B cell (primary cell): ENCODE results near the gene ZBED1. TPM values are rescaled to one million over a fixed set of nuclear protein-coding genes. Genes with fewer than 3 reads are reported as not detected.

Source experiments
- ATAC-seq: fragments of 200-7000 bp; cut with Tn5 transposase; one replicate; pipeline ENCODE4 v1.10.0; 2021; ENCODE audit warnings: low read depth, mild to moderate bottlenecking, moderate number of reproducible peaks, moderate library complexity
- CTCF ChIA-PET: fragments of 350-600 bp; sonication (Branson Sonifier 250); formaldehyde crosslinking; loops from one replicate; lab custom pipeline; 2021; ENCODE audit warnings: antibody characterized with exemption, inconsistent platforms; lab: Charles Lee
- POLR2A ChIA-PET: fragments of 350-600 bp; sonication (Branson Sonifier 250); formaldehyde crosslinking; loops from one replicate; lab custom pipeline; 2021; ENCODE audit warnings: antibody characterized with exemption; lab: Charles Lee
- DNase-seq: peaks from one replicate; pipeline ENCODE4 v3.0.0; 2013
- H2AFZ ChIP-seq: 2 replicates; pipeline ENCODE4 v1.6.1; 2012; ENCODE audit warnings: mild to moderate bottlenecking, low read depth, low read length; ENCODE audit not compliant: insufficient read depth, poor library complexity, severe bottlenecking
- H3K27ac ChIP-seq, 2 donors: 1 replicate in 1 of 2; 2 replicates in 1 of 2; pipeline ENCODE4 v1.5.1; 2012 to 2013; ENCODE audit warnings: low read length in 2 of 2, mild to moderate bottlenecking in 2 of 2, moderate library complexity in 1 of 2
- H3K27me3 ChIP-seq, 4 experiments: fragments of 200-600 bp in 1 of 4; sonication (generic) in 1 of 4; replicated peaks in 1 of 4; 1 replicate in 2 of 4; 2 replicates in 2 of 4; pipeline versions ENCODE4 v1.6.1 to v1.7.0; 2013 to 2016; ENCODE audit warnings: low read length in 3 of 4, mild to moderate bottlenecking in 2 of 4, mixed read lengths in 1 of 4, moderate library complexity in 1 of 4; ENCODE audit not compliant: insufficient read depth in 4 of 4, control insufficient read depth in 3 of 4; ENCODE audit errors: control extremely low read depth in 1 of 4
- H3K36me3 ChIP-seq, 2 experiments: replicated peaks in 1 of 2; 1 replicate in 1 of 2; 2 replicates in 1 of 2; pipeline versions ENCODE4 v1.6.1 to v1.7.1; 2013; ENCODE audit warnings: low read length in 1 of 2; ENCODE audit not compliant: insufficient read depth in 2 of 2, control insufficient read depth in 1 of 2; ENCODE audit errors: control extremely low read depth in 1 of 2, extremely low read depth in 1 of 2
- H3K4me1 ChIP-seq, 2 donors: fragments of 200-600 bp in 1 of 2; sonication (generic) in 1 of 2; 1 replicate in 1 of 2; 2 replicates in 1 of 2; pipeline versions ENCODE4 v1.5.1 to v1.6.1; 2013 to 2017; ENCODE audit warnings: low read length in 2 of 2; ENCODE audit not compliant: control insufficient read depth in 2 of 2, insufficient read depth in 2 of 2
- H3K4me2 ChIP-seq: replicated peaks from 2 replicates; pipeline ENCODE3; 2012; ENCODE audit warnings: mild to moderate bottlenecking, low read depth, low read length; ENCODE audit not compliant: poor library complexity, severe bottlenecking
- H3K4me3 ChIP-seq, 5 experiments: fragments of 200-600 bp in 1 of 5; sonication (generic) in 1 of 5; 1 replicate in 3 of 5; 2 replicates in 2 of 5; pipeline versions ENCODE4 v1.5.1 to v1.7.0; 2011 to 2016; ENCODE audit warnings: low read length in 4 of 5, mild to moderate bottlenecking in 4 of 5, low read depth in 2 of 5, control low read depth in 1 of 5, moderate library complexity in 1 of 5; ENCODE audit not compliant: insufficient read depth in 1 of 5; ENCODE audit errors: control extremely low read depth in 1 of 5, extremely low read depth in 1 of 5
- H3K79me2 ChIP-seq: fragments of 200-600 bp; sonication (generic); one replicate; pipeline ENCODE4 v1.6.0; 2016; ENCODE audit warnings: low read length; ENCODE audit not compliant: control insufficient read depth, insufficient read depth
- H3K9ac ChIP-seq: fragments of 200-600 bp; sonication (generic); 2 replicates; pipeline ENCODE4 v1.6.1; 2017; ENCODE audit warnings: mild to moderate bottlenecking, low read length, moderate library complexity
- H3K9me3 ChIP-seq, 3 donors: one replicate each; pipeline versions ENCODE4 v1.6.1 to v1.7.1; 2013; ENCODE audit warnings: low read length in 2 of 3; ENCODE audit not compliant: control insufficient read depth in 2 of 3, insufficient read depth in 1 of 3; ENCODE audit errors: control extremely low read depth in 1 of 3
- H4K20me1 ChIP-seq: 2 replicates; pipeline ENCODE4 v1.6.0; 2012; ENCODE audit warnings: mild to moderate bottlenecking, low read length; ENCODE audit not compliant: insufficient read depth, control insufficient read depth, poor library complexity, severe bottlenecking
- H3K27ac Mint-ChIP-seq: one replicate; pipeline ENCODE4 v1.8.0; 2021; ENCODE audit warnings: mixed read lengths
- H3K27me3 Mint-ChIP-seq: one replicate; pipeline ENCODE4 v1.8.0; 2021; ENCODE audit warnings: mixed read lengths
- H3K4me1 Mint-ChIP-seq: one replicate; pipeline ENCODE4 v1.8.0; 2021; ENCODE audit warnings: mixed read lengths
- H3K4me3 Mint-ChIP-seq: one replicate; pipeline ENCODE4 v1.8.0; 2021; ENCODE audit warnings: mixed read lengths
- H3K9me3 Mint-ChIP-seq: one replicate; pipeline ENCODE4 v1.8.0; 2022; ENCODE audit warnings: mixed read lengths; ENCODE audit not compliant: insufficient read depth
- EZH2 ChIP-seq: IDR thresholded peaks from 2 replicates; pipeline ENCODE4 v1.6.1; 2012; ENCODE audit warnings: borderline replicate concordance, low read depth, mild to moderate bottlenecking, moderate library complexity, low read length; ENCODE audit not compliant: insufficient read depth, poor library complexity, severe bottlenecking
- WGBS: methylation state at CpG from one replicate; pipeline ENCODE4 v1.1.5; 2013; ENCODE audit warnings: missing lambda C conversion rate; ENCODE audit not compliant: insufficient coverage; 5-methylcytosine and 5-hydroxymethylcytosine counted together
- intact Hi-C: fragments of 100-400 bp; cut with micrococcal nuclease; formaldehyde crosslinking; loops from one replicate; pipeline ENCODE4 v1.10.0; 2022
- polyA plus RNA-seq: library from polyadenylated mRNA; depleted of rRNA; stranded (reverse); fragments of >200 nt; gene quantifications from 2 replicates; pipeline ENCODE4 v1.2.3, GENCODE V29; 2012
- total RNA-seq, 2 donors: library from RNA; stranded (reverse); fragments of 120-200 nt in 1 of 2; gene quantifications; 1 replicate in 1 of 2; 2 replicates in 1 of 2; pipeline versions ENCODE4 v1.2.3 to v1.2.4, GENCODE V29; 2013 to 2022
- TF ChIP-seq, protein P1 (sequence below): fragments of 200-600 bp; IDR thresholded peaks from one replicate; pipeline ENCODE4 v1.8.0; 2022; ENCODE audit warnings: antibody characterized with exemption, mild to moderate bottlenecking

ZBED1 gene
- total and polyA plus RNA-seq, 2 donors (not counting 1 experiment from before 2014, with no cell fraction given), result 20.3 to 44.7 TPM

DNA sequence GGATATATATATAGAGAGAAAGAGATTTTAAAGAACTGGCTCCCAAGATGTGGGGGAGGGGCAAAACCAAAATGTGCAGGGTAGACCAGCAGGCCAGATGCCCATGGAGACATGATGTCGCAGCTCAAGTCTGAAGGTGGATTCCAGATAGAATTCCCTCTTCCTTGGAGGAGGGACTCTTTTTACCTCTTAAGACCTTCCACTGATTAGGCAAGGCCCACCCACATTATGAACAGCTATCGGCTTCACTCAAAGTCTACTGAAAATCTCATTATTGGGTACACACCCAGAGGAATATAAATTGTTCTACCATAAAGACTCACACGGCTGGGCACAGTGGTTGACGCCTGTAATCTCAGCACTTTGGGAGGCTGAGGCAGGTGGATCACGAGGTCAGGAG lies 59.3 kb downstream of the ZBED1 start:
- Histone ChIP-seq H3K79me2 (peaks cover 34% of the 10 kb centered on the region), H3K27me3 (no peaks in the 10 kb centered on the region), H3K36me3 (peaks cover 0 to 10% of the 10 kb centered on the region in 2 experiments), H3K4me1 (no peaks in the 10 kb centered on the region), H2AFZ (no peak overlapping the region), H3K4me2 (no peak overlapping the region), H3K9me3 (peaks cover 0 to 6% (median 0%) of the 10 kb centered on the region in 3 donors), H4K20me1 (peaks cover 23% of the 10 kb centered on the region), H3K4me3 (no peak overlapping the region), H3K27ac (no peak overlapping the region), H3K9ac (no peak overlapping the region)
- ChIA-PET POLR2A (no interaction called here), CTCF (no interaction called here)
- Mint-ChIP-seq H3K4me3 (no peak overlapping the region), H3K27me3 (no peaks in the 10 kb centered on the region), H3K27ac (no peak overlapping the region), H3K9me3 (no peaks in the 10 kb centered on the region), H3K4me1 (peaks cover 5% of the 10 kb centered on the region)
- intact Hi-C loops, result no loop called here
- ATAC-seq (no peak), DNase-seq (no peak)
- TF ChIP-seq, protein P1, sequence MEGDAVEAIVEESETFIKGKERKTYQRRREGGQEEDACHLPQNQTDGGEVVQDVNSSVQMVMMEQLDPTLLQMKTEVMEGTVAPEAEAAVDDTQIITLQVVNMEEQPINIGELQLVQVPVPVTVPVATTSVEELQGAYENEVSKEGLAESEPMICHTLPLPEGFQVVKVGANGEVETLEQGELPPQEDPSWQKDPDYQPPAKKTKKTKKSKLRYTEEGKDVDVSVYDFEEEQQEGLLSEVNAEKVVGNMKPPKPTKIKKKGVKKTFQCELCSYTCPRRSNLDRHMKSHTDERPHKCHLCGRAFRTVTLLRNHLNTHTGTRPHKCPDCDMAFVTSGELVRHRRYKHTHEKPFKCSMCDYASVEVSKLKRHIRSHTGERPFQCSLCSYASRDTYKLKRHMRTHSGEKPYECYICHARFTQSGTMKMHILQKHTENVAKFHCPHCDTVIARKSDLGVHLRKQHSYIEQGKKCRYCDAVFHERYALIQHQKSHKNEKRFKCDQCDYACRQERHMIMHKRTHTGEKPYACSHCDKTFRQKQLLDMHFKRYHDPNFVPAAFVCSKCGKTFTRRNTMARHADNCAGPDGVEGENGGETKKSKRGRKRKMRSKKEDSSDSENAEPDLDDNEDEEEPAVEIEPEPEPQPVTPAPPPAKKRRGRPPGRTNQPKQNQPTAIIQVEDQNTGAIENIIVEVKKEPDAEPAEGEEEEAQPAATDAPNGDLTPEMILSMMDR, result no peak
- TF ChIP-seq EZH2, result no peak
- 100% methylated on average over 3 of the region's 5 CpGs for WGBS

DNA sequence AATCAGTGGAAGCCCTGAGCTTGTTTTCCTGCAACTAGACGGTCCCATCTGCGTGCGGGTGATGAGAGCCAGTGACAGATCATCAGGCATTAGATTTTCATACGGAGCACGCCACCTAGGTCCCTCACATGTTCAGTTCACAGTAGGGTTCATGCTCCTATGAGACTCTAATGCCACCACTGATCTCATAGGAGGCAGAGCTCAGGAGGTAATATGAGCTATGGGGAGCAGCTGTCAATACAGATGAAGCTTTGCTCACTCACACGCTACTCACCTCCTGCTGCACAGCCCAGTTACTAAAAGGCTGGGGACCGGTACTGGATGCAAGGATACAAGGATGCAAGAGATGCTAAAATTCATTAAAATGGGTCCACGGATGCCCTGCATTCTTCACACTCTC lies 61.2 kb downstream of the ZBED1 start:
- no peak overlapping the region for H3K27ac Mint-ChIP-seq
- Histone ChIP-seq H3K36me3 (peaks cover 0 to 10% of the 10 kb centered on the region in 2 experiments), H3K9ac (no peak overlapping the region), H3K79me2 (peaks cover 19% of the 10 kb centered on the region), H3K9me3 (no peaks in the 10 kb centered on the region), H3K4me1 (no peaks in the 10 kb centered on the region), H4K20me1 (peaks cover 13% of the 10 kb centered on the region), H2AFZ (no peak overlapping the region), H3K27ac (no peak overlapping the region), H3K4me3 (no peak overlapping the region), H3K27me3 (no peaks in the 10 kb centered on the region), H3K4me2 (no peak overlapping the region)
- no peak for DNase-seq
- POLR2A ChIA-PET, result no interaction called here
- peaks cover 10% of the 10 kb centered on the region for H3K4me1 Mint-ChIP-seq
- no peak for ATAC-seq
- TF ChIP-seq, protein P1, result no peak
- TF ChIP-seq EZH2, result no peak
- no peak overlapping the region for H3K4me3 Mint-ChIP-seq
- no peaks in the 10 kb centered on the region for H3K27me3 Mint-ChIP-seq
- H3K9me3 Mint-ChIP-seq, result no peaks in the 10 kb centered on the region
- 94% methylated on average over 5 of the region's 8 CpGs for WGBS
- CTCF ChIA-PET, result no interaction called here
- intact Hi-C loops, result no loop called here

Other genes with a start within 250 kb of the ZBED1 start
- 39.0 and 46.2 TPM in 2 replicates for gene DHRSX, start within 50 bp of the ZBED1 start, total RNA-seq
- 14.1 and 18.8 TPM in 2 replicates for gene DHRSX, start within 50 bp of the ZBED1 start, polyA plus RNA-seq
- gene CD99, start 190.3 kb upstream of the ZBED1 start, total RNA-seq, result 133 TPM in 2 replicates
- gene CD99, start 190.3 kb upstream of the ZBED1 start, polyA plus RNA-seq, result 50.6 and 70.7 TPM in 2 replicates